Measurements from ENCODE around the gene TBC1D8.
A peak's percentile ranks its signal among the peaks of the same experiment; 100 is the strongest.
"Not testable (repeated sequence)": the region's sequence is repeated elsewhere in the genome, so short reads cannot be mapped to it uniquely, and the experiment has no call there.

TBC1D8 gene

GRCh38 chr2:101185656-101186055 is 34.5 kb upstream of the TBC1D8 start:
- no peak for DNase-seq (ENCODE audit: low read depth)

GRCh38 chr2:101185085-101185484 is 33.9 kb upstream of the TBC1D8 start:
- H3K4me3 ChIP-seq (ENCODE audit: low read depth, low read length): no peak overlapping the region
- TF ChIP-seq POLR2A (IDR thresholded peaks at IDR 0.05; ENCODE audit: extremely low read depth, insufficient read length) (no peak), MAX (IDR thresholded peaks at IDR 0.05; ENCODE audit: low read depth, low read length) (no peak), CTCF (IDR thresholded peaks at IDR 0.05; ENCODE audit: low read depth, low read length) (no peak), MYC (IDR thresholded peaks at IDR 0.05; ENCODE audit: low read depth, low read length) (no peak)
- DNase-seq (ENCODE audit: low read depth): no peak

More at GRCh38 chr2:101185656-101186055, 34.5 kb upstream of the TBC1D8 start:
- H3K4me3 ChIP-seq (ENCODE audit: low read depth, low read length): no peak overlapping the region
- no peak for TF ChIP-seq CTCF (IDR thresholded peaks at IDR 0.05; ENCODE audit: low read depth, low read length)
- no peak for TF ChIP-seq POLR2A (IDR thresholded peaks at IDR 0.05; ENCODE audit: extremely low read depth, insufficient read length)
- TF ChIP-seq MYC (IDR thresholded peaks at IDR 0.05; ENCODE audit: low read depth, low read length): no peak
- TF ChIP-seq MAX (IDR thresholded peaks at IDR 0.05; ENCODE audit: low read depth, low read length): no peak

GRCh38 chr2:101179982-101180381 is 28.8 kb upstream of the TBC1D8 start:
- DNase-seq (ENCODE audit: low read depth): peak; percentile 52
- no peak overlapping the region for H3K4me3 ChIP-seq (ENCODE audit: low read depth, low read length)
- TF ChIP-seq MAX (IDR thresholded peaks at IDR 0.05; ENCODE audit: low read depth, low read length) (no peak), MYC (IDR thresholded peaks at IDR 0.05; ENCODE audit: low read depth, low read length) (no peak), POLR2A (IDR thresholded peaks at IDR 0.05; ENCODE audit: extremely low read depth, insufficient read length) (no peak), CTCF (IDR thresholded peaks at IDR 0.05; ENCODE audit: low read depth, low read length) (no peak)

- no peak for TF ChIP-seq MAX (IDR thresholded peaks at IDR 0.05; ENCODE audit: low read depth, low read length)
- DNase-seq (ENCODE audit: low read depth): no peak
- no peak overlapping the region for H3K4me3 ChIP-seq (ENCODE audit: low read depth, low read length)
Observed at GRCh38 chr2:101176803-101177202, 25.6 kb upstream of the TBC1D8 start.

- no peak for TF ChIP-seq POLR2A (IDR thresholded peaks at IDR 0.05; ENCODE audit: extremely low read depth, insufficient read length)
- no peak for TF ChIP-seq CTCF (IDR thresholded peaks at IDR 0.05; ENCODE audit: low read depth, low read length)
- TF ChIP-seq MAX (IDR thresholded peaks at IDR 0.05; ENCODE audit: low read depth, low read length): no peak
- DNase-seq (ENCODE audit: low read depth): no peak
- H3K4me3 ChIP-seq (ENCODE audit: low read depth, low read length): no peak overlapping the region
Observed at GRCh38 chr2:101175991-101176390, 24.8 kb upstream of the TBC1D8 start.

GRCh38 chr2:101173707-101174295 is 22.6 kb upstream of the TBC1D8 start:
- H3K4me3 ChIP-seq (ENCODE audit: low read depth, low read length): no peak overlapping the region
- TF ChIP-seq CTCF (IDR thresholded peaks at IDR 0.05; ENCODE audit: low read depth, low read length) (no peak), MAX (IDR thresholded peaks at IDR 0.05; ENCODE audit: low read depth, low read length) (no peak), POLR2A (IDR thresholded peaks at IDR 0.05; ENCODE audit: extremely low read depth, insufficient read length) (no peak), MYC (IDR thresholded peaks at IDR 0.05; ENCODE audit: low read depth, low read length) (no peak)
- DNase-seq (ENCODE audit: low read depth): peak; percentile 42

- DNase-seq (ENCODE audit: low read depth); H3K4me3 ChIP-seq (ENCODE audit: low read depth, low read length): not testable (repeated sequence)
Observed at GRCh38 chr2:101169822-101170221, 18.6 kb upstream of the TBC1D8 start.

Measured in NB4 (cell line).